Cardiac muscle cell (in vitro differentiated cells and primary cell): ENCODE measurements around the gene COX7A2L. TPM values are rescaled to one million over a fixed set of nuclear protein-coding genes. Genes with fewer than 3 reads are reported as not detected.

Experiments used
- DNase-seq, 2 donors: peaks; one replicate each; pipeline versions ENCODE4 v3.0.0 to v3.0.0-alpha.2; 2010 to 2017; ENCODE audit warnings: low read depth in 1 of 2, low spot score in 1 of 2
- H3K27ac ChIP-seq: fragments of 200-600 bp; sonication (generic); 2 replicates; pipeline ENCODE4 v1.5.1; 2016
- H3K27me3 ChIP-seq: fragments of 200-600 bp; sonication (generic); 2 replicates; pipeline ENCODE4 v1.6.0; 2016; ENCODE audit warnings: control low read depth
- H3K36me3 ChIP-seq: fragments of 200-600 bp; sonication (generic); 2 replicates; pipeline ENCODE4 v1.5.1; 2016; ENCODE audit warnings: control low read depth
- H3K4me1 ChIP-seq: fragments of 200-600 bp; sonication (generic); 2 replicates; pipeline ENCODE4 v1.8.1; 2017; ENCODE audit warnings: low read depth, mild to moderate bottlenecking, mixed run types
- H3K4me3 ChIP-seq: fragments of 200-600 bp; sonication (generic); 2 replicates; pipeline ENCODE4 v1.5.1; 2016; ENCODE audit warnings: mild to moderate bottlenecking
- H3K9me3 ChIP-seq: fragments of 200-600 bp; sonication (generic); 2 replicates; pipeline ENCODE4 v1.5.1; 2017; ENCODE audit warnings: low read depth, mild to moderate bottlenecking, control low read depth
- polyA plus RNA-seq: library from polyadenylated mRNA; unstranded; fragments of >200 nt; fragmentation: Nextera tagmentation; extraction: Ambion mirVana; gene quantifications from 2 replicates; pipeline ENCODE4 v1.2.1, GENCODE V29; 2016
- total RNA-seq: library from RNA; depleted of rRNA; stranded (reverse); fragments of >200 nt; gene quantifications from 2 replicates; pipeline ENCODE4 v1.2.3, GENCODE V29; 2016
- TF ChIP-seq, protein P1 (sequence below): IDR thresholded peaks from 2 replicates; pipeline ENCODE4 v1.5.1; 2012; ENCODE audit warnings: low read depth, mild to moderate bottlenecking, low read length

The COX7A2L gene
- total and polyA plus RNA-seq, 2 experiments from 2014 or later = 152 to 197 TPM

DNA sequence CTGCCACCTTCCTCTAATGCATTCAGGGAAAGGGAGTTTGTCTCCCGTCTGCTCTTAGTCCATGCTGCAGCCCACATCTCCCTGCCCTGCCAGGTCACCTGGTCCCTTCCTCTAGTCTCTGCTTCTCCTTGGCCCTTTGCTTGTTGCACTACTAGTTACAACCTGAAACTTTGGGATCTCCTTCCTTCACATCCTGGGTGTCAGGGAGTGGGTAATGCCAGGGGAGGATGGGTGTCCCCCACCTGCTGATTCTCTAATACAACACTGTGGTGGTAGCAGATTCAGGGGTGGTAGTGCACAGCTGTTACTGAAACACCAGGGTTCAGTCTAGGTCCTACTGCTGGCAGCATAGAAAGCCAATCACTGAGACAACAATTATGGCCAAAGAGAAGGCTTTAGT, 31.2 kb upstream of the COX7A2L start:
- DNase-seq = no peak
- Histone ChIP-seq H3K4me1 (no peaks in the 10 kb centered on the region), H3K27me3 (no peaks in the 10 kb centered on the region), H3K4me3 (no peak overlapping the region), H3K27ac (no peak overlapping the region), H3K9me3 (no peaks in the 10 kb centered on the region), H3K36me3 (no peaks in the 10 kb centered on the region)
- TF ChIP-seq, protein P1, sequence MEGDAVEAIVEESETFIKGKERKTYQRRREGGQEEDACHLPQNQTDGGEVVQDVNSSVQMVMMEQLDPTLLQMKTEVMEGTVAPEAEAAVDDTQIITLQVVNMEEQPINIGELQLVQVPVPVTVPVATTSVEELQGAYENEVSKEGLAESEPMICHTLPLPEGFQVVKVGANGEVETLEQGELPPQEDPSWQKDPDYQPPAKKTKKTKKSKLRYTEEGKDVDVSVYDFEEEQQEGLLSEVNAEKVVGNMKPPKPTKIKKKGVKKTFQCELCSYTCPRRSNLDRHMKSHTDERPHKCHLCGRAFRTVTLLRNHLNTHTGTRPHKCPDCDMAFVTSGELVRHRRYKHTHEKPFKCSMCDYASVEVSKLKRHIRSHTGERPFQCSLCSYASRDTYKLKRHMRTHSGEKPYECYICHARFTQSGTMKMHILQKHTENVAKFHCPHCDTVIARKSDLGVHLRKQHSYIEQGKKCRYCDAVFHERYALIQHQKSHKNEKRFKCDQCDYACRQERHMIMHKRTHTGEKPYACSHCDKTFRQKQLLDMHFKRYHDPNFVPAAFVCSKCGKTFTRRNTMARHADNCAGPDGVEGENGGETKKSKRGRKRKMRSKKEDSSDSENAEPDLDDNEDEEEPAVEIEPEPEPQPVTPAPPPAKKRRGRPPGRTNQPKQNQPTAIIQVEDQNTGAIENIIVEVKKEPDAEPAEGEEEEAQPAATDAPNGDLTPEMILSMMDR = no peak

DNA sequence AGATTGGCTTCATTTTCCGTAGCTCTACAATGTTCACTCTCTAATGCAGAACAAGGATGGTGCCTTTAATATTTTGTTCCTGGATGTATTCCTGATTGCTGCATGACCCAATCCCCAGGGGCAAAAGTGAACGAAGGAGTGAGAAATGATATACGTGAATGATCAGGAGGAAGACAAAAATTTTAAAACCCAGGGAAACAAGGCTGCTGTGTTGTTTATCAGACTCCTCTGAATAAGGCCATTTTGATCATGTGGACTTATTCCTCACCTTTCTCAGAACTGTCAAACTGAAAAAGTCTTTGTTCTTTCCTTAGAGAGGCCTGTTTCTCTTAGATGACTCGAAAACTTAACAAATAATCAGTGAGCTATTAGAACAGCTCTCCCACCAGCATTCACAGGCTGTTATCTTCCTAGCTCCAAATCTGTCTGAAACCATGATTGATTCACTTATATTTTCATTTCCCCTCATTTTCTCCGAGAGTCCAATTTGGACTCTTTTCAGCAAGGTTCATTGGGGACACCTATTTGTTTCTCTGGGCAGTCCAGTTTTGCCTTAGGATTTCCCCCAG, 29.5 kb upstream of the COX7A2L start:
- TF ChIP-seq, protein P1 = no peak
- H3K4me3 ChIP-seq = no peak overlapping the region
- H3K27ac ChIP-seq = no peak overlapping the region
- no peaks in the 10 kb centered on the region for H3K36me3 ChIP-seq
- H3K4me1 ChIP-seq = no peaks in the 10 kb centered on the region
- H3K9me3 ChIP-seq = no peaks in the 10 kb centered on the region
- H3K27me3 ChIP-seq = no peaks in the 10 kb centered on the region
- DNase-seq = no peak

DNA sequence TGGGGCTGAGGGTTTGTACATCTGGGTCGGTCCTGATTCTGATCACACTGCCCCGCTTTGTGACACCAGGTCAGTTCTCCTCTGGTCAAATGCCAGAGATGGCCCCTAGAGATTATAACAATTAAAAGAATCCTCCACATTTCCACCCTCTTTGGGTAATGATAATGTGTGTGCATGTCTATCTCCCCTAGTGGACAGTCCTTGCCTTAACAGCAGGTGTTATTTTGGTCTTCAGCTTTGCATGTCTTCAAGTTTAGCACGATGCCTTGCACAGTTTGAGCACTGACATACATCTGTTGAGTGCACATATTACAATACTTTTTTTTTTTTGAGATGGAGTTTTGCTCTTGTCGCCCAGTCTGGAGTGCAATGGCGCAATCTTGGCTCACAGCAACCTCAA, 25.7 kb upstream of the COX7A2L start:
- no peak overlapping the region for H3K27ac ChIP-seq
- H3K4me3 ChIP-seq = no peak overlapping the region
- H3K4me1 ChIP-seq = no peaks in the 10 kb centered on the region
- DNase-seq = peak in 1 of 2 donors; percentile 4
- H3K27me3 ChIP-seq = no peaks in the 10 kb centered on the region
- no peaks in the 10 kb centered on the region for H3K9me3 ChIP-seq
- TF ChIP-seq, protein P1 = peak; percentile 37
- H3K36me3 ChIP-seq = no peaks in the 10 kb centered on the region

DNA sequence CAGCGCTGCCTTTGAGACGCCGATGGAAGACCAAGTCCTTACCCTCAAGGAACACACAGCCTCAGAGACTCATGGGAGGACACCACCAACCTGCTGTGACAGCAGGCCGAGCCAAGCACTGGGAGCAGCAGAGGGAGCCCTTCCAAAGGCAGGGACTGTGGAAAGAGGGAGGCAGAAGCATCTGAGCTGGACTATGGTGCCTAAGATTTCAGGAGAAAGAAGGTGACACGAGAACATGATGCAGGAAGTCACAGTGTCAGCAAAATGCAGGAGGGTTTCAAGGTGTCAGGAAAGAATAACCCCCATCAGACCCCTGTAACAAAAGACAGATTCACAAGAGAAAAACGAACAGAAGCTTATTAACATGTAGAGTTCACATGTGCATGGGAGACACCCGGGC, 24.2 kb upstream of the COX7A2L start:
- peak; percentile 12 to 44 for DNase-seq
- H3K9me3 ChIP-seq = no peaks in the 10 kb centered on the region
- TF ChIP-seq, protein P1 = peak; percentile 31
- no peak overlapping the region for H3K4me3 ChIP-seq
- no peaks in the 10 kb centered on the region for H3K36me3 ChIP-seq
- no peak overlapping the region for H3K27ac ChIP-seq
- no peaks in the 10 kb centered on the region for H3K27me3 ChIP-seq
- no peaks in the 10 kb centered on the region for H3K4me1 ChIP-seq

DNA sequence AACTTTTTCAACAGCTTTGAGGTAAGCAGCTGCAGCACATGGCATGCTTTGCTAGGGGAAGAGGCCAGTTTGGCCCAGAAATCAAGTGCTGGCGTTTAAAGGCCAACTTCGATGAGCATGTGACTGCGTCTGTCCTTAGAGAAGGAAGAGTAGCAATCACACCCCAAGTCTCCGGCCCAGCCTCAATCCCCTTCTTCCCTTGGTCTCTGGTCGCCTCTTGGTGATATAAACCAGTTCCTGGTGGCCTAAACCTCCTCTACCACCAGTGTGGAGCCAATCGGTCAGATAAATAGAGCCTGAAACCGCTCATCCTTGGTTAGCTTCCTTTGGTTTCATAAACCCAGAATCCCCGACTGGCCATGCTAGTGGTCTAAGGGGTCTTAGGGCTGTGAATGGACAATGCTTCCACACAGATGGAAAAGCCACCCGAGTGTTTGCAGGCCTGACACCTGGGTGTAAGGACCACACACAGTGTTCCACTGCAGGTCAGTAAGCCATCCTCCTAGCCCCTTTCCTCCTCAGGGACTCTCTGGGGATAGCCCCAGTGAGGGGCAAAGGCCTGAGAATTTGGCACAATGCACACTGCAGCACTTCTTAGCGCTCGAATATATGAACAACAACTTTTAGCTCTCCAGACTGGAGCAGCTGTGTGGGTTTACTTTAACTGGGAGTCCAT, 23.0 kb upstream of the COX7A2L start:
- no peak for DNase-seq
- Histone ChIP-seq H3K4me3 (no peak overlapping the region), H3K9me3 (no peaks in the 10 kb centered on the region), H3K27ac (no peak overlapping the region), H3K36me3 (no peaks in the 10 kb centered on the region), H3K27me3 (no peaks in the 10 kb centered on the region), H3K4me1 (no peaks in the 10 kb centered on the region)
- TF ChIP-seq, protein P1 = no peak
